GM18951 (cell line): ENCODE data around the gene APBB2.

Experiments
- POLR2A ChIP-seq: IDR thresholded peaks from 4 replicates; pipeline ENCODE4 v1.6.1; 2011; ENCODE audit warnings: mild to moderate bottlenecking; ENCODE audit not compliant: insufficient read length, insufficient read depth; ENCODE audit errors: extremely low read depth
- in situ Hi-C: fragments of 300-500 bp; cut with MboI; formaldehyde crosslinking; loops from one replicate; pipeline ENCODE4 v1.12.0; 2022; ENCODE audit warnings: low sequenced_read_pairs, mixed read lengths, inconsistent platforms; ENCODE audit not compliant: unreplicated experiment

APBB2 gene

GRCh38 chr4:41102414-41103092 is 111.8 kb downstream of the APBB2 start:
- TF ChIP-seq POLR2A: no peak
- in situ Hi-C loops: no loop called here

- no peak for TF ChIP-seq POLR2A
- in situ Hi-C loops: no loop called here
Measured at GRCh38 chr4:41098093-41099048, 116.0 kb downstream of the APBB2 start.

- in situ Hi-C loops: no loop called here
- no peak for TF ChIP-seq POLR2A
Measured at GRCh38 chr4:41095973-41096372, 118.4 kb downstream of the APBB2 start.

GRCh38 chr4:41095192-41095872 is 119.0 kb downstream of the APBB2 start:
- TF ChIP-seq POLR2A: no peak
- in situ Hi-C loops: no loop called here

GRCh38 chr4:41092128-41092527 is 122.2 kb downstream of the APBB2 start:
- no peak for TF ChIP-seq POLR2A
- in situ Hi-C loops: no loop called here

GRCh38 chr4:41081847-41082246 is 132.5 kb downstream of the APBB2 start:
- in situ Hi-C loops: no loop called here
- no peak for TF ChIP-seq POLR2A

GRCh38 chr4:41080976-41081375 is 133.4 kb downstream of the APBB2 start:
- in situ Hi-C loops: no loop called here
- TF ChIP-seq POLR2A: no peak

GRCh38 chr4:41079881-41080560 is 134.3 kb downstream of the APBB2 start:
- in situ Hi-C loops: no loop called here
- TF ChIP-seq POLR2A: no peak

- TF ChIP-seq POLR2A: no peak
- in situ Hi-C loops: no loop called here
Measured at GRCh38 chr4:41077628-41078027, 136.7 kb downstream of the APBB2 start.

- in situ Hi-C loops: no loop called here
Measured at GRCh38 chr4:41076481-41076880, 137.9 kb downstream of the APBB2 start.

GRCh38 chr4:41074215-41074614 is 140.1 kb downstream of the APBB2 start:
- in situ Hi-C loops: no loop called here
- TF ChIP-seq POLR2A: no peak

More at GRCh38 chr4:41076481-41076880, 137.9 kb downstream of the APBB2 start:
- TF ChIP-seq POLR2A: no peak

- no peak for TF ChIP-seq POLR2A
- in situ Hi-C loops: no loop called here
Measured at GRCh38 chr4:41072021-41072777, 142.1 kb downstream of the APBB2 start.
